GM12801 (cell line): Measurements from ENCODE around the gene TUBGCP6.

ENCODE experiments used
- CTCF ChIP-seq: IDR thresholded peaks from one replicate; pipeline ENCODE4 v1.5.1; 2011; ENCODE audit warnings: control low read depth; ENCODE audit not compliant: insufficient read length; ENCODE audit errors: extremely low read depth

Gene TUBGCP6

GRCh38 chr22:50221410-50222300 is 23.2 kb downstream of the TUBGCP6 start:
- TF ChIP-seq CTCF, result no peak

DNA sequence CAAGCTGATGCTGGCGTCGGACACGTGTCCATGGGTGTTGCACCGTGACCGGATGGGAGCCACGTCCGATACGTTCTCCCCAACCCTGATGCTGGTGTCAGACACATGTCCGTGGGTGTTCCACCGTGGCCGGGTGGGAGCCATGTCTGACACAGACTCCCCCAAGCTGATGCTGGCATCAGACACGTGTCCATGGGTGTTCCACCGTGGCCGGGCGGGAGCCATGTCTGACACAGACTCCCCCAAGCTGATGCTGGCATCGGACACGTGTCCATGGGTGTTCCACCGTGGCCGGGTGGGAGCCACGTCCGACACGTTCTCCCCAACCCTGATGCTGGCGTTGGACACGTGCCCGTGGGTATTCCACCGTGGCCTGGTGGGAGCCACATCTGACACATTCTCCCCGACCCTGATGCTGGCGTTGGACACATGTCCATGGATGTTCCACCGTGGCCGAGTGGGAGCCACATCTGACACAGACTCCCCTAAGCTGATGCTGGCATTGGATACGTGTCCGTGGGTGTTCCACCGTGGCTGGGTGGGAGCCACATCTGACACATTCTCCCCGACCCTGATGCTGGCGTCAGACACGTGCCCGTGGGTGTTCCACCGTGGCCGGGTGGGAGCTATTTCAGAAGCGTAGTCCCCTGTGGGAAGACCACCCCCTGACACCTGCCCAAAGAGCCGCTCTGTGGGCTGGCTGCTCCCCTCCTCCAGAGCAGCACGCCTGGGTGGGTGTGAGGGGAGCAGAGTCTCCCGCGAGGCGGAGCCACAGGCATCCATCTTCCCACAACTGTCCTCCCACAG is 24.0 kb downstream of the TUBGCP6 start:
- TF ChIP-seq CTCF, result no peak

DNA sequence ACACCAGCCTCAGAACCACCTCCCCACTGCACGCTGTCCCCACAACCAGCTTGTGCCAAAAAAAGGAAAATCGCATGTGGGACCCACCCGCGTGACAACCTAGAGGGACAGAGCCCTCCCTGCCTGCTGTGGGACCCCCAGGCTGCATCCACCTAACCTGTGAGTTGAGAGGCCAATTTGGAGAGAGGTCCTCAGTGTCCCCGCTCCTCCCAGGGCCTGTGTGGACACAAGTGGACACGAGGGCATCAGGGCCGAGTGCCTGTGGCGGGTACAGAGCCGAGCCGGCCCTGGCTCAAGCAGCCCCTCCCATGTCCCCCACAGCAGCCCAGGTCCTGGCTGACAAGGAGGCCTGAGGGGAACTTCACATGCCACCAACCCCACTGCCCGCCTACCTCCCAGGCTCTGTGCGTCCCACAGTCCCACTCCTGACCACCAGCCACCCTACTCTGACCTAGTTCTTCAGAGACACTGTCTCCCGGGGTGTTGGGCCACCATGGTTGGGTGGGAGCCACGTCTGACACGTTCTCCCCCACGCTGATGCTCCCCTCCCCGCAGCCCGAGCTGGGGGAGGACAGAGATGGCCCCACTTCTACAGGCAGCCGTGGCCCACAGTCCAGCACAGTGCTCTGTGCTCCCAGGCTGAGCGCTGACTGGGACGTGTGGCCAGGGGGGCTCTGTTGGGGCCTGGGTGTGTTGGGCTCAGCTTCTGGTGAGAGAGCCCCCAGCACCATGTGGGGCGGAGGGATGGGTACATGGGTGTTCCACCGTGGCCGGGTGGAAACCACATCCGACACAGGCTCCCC is 24.8 kb downstream of the TUBGCP6 start:
- TF ChIP-seq CTCF, result no peak

DNA sequence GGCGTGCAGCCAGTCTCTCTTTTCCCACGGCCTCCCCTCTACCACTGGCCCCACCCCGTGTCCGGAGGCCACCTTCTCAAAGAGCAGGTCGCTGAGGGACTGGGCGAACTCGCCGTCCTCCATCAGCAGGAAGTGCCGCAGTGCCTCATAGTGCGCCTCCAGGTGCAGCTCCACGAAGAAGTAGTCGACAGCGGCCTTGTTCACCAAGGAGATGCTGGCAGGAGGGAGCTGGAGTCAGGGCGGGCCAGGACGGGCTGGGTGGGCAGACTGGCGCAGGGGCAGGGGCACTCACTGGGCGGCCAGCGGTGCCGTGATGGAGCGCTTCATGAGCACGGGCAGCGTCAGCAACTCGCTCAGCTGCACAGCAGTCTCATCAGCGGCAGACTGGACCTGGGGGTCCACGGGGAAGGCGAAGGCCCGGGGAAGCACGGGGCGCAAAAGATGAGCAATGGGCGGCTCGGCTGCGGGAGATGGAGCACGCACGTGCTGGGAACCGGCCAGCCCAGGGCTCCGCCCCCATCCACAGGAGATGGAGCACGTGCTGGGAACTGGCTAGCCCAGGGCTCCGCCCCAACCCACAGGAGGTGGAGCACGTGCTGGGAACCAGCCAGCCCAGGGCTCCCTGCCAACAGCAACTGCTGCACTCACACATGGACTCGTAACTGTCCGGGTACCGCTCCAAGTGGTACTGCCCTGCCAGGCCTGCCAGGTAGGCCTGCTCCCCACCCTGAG is 25.7 kb downstream of the TUBGCP6 start:
- no peak for TF ChIP-seq CTCF

DNA sequence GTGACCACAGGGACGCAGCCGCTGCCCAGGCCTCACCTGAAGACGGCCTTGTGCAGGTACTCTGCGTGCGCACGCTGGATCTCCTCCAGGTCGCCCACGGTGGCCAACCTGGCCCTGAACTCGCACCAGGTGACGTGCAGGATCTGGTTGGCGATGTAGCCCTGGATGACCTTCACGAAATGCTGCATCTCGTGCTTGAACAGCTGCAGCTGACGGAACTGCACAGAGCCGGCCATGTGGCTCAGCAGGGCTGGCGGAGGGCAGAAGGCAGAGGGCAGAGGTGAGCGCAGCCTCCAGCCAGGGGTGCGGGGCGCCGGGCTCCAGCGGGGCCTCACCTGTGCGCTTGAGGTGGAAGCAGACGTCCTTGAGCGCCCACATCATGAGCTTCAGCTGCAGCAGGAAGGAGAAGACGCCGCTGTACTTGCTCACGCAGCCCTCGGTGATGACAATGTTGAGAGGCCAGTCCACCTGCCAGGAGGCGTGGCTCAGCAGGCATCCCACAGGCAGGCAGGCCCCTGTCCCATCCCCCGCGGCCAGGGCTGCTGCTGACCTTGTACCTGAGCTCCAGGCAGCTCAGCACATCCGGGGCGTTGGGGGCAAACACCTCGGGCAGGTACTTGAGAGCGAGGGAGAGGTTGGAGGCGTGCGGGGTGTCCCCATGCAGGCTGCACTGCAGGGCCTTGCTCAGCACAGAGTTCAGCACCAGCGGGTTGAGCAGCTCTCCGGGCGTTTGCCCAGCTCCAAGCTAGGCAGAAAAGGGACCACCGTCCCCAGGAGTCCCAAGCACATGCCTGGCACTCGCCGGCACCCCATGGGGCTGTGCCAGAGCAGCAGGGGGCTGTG is 26.4 kb downstream of the TUBGCP6 start:
- no peak for TF ChIP-seq CTCF

DNA sequence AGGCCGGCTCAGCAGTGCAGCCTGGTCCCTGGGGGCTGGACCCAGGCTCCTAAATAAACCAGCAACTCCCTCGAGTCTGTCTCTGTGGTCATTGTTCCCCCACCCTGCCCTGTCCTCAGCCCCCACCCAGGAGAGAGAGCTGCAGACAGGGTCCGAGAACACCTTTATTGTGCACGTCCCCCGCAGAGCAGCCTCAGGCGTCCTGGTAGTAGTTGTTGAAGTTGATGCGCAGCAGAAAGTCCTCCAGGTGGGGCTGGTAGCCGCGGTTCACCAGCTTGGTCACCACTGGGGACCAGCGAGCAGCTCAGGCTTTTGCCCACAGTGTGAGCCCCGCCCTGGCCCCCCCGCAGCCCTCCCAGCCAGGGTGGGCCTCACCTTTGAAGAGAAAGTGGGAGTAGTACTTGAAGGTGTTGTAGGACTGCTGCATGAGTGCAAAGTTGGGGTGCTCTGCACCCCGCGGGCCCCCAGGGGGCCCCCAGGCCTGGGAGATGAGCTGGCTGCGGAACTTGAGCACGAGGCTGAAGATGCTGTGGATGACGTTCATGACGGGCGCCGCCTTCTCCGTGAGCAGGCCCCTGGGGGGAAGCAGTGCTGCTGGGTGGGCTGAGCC is 27.2 kb downstream of the TUBGCP6 start:
- TF ChIP-seq CTCF, result no peak
